HG03565 (cell line): Measurements from ENCODE around the gene PTRHD1.

Experiments used
- ATAC-seq: cut with Tn5 transposase; IDR thresholded peaks from one replicate; pipeline ENCODE4 v1.9.1; 2021; ENCODE audit warnings: mild to moderate bottlenecking, moderate library complexity; ENCODE audit not compliant: unreplicated experiment

Gene PTRHD1

DNA sequence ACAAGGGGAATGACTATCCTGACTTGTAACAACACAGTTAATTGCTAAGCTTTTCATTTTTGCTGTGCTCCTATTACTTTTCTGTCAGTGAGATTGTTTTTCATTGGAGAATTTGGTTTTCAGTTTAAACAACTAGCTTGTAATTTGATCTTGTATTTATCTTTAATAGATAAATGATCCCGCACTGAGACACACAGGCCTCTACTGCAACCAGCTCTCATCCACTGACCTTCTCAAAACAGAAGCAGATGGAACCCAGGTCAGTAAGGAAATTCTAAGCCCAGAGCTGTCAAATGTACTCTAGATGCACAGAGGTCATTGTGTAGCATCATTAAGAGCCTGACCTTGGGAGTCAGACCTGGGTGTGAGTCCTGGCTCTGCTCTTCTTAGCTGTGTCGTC lies 30.7 kb downstream of the PTRHD1 start:
- no peak for ATAC-seq

DNA sequence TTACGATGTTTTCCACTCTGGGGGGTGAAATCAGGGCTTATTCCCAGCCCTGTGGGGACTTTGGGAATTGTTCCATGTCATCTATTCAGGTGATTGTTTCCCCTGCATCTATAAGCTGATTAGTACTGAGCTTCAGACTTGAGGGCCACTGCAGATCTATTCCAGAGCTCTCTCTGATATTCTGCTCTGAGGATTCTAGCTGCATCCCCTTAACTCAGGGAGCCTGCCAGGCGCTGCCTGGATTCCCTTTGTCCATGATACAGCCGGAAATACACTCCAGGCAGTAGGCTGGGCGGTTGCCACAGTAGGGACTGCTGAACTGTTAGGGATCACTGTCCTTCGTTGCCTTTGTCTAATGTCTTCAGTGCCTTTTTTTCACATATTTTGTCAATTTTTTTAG lies 31.3 kb downstream of the PTRHD1 start:
- no peak for ATAC-seq

DNA sequence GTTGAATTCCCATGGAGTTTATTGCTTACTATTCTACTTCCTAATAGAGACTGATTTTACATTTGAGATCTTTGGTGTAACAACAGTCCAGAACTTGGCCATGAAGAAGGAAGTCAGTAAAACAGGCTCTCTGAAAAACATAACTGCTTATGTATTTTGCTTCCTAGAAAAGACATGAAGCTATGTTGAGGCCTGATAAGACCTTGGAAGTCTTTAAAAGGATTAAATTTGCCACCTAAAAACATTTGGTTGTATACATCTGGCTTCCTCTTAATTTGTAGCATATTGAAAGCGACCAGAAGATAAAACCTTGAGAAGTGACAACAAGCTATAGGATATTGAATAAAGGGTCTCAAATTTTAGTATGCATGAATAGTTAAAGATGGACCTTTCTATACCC lies 36.4 kb downstream of the PTRHD1 start:
- no peak for ATAC-seq

DNA sequence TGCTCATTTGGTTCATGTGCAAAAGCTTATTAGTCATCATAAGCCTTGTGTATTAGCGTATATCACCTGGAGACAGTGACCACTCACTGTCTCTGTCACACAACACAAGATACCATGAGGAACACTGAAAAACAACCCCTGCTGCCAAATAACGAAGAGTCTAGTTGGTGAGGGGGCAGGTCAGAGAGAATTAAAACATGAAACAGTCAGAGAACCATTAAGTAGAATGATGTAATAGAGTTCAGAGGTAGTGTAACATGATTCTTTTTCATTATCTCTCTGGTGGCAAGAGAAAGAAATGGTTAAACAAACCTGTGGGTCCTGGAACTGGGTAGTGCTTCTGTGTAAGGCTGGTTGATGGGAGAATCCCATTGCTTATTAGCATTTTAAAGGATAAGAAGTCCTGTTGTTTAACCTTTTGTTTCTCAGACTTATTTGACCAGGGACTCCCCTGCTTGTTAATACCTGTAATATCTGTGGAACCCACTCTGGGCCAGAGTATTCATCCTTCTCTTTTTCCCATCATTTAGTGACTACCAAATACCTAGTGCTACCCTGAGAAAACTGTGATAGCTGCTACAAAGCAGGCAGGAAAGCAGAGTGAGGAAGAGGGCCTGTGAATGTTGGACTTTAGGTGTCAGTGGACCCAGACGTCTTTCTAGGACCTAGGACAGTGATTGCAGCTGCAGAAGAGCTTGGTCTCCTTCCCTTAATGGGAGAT lies 38.0 kb downstream of the PTRHD1 start:
- ATAC-seq, result no peak

DNA sequence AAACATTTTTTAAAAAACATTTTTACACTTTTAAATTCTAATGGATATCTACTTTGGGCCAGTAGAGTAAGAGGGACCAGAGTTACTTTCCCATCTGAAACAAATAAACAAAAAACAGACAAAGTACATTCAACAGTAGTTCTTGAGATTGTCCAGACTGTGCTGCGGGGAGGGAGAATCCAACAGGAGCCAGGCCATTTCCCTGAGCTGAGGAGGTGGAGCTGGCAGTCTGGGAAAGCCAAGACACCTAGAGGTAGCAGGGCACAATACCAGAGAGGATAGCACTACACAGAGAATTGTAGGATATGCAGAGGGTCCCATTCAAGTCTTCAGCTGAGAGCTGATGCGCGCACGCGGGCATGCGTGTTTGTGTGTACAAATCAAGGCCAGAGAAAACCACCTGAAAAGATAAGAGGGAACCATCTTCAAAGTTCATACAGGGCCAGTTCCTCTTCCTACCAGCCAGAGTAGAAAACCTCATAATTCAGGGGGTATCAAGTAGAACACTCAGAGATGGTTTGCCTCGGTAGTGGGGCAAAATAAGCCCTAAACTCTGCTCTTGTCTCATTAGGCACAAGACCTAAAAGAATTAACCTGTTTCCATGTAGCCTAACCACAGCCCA lies 44.0 kb downstream of the PTRHD1 start:
- no peak for ATAC-seq

DNA sequence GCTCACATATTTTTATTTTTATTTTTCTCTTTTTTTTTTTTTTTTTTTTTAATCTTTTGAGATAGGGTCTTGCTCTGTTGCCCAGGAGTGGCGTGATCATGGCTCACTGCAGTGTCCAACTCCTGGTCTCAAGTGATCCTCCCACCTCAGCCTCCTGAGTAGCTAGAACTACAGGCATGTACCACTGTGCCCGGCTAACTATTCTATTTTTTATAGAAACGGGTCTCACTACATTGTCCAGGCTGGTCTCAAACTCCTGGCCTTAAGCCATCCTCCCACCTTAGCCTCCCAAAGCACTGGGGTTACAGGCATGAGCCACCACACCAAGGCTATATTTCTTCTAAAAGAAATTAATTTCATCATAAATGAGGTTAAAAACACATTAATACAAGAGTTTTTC lies 45.9 kb downstream of the PTRHD1 start:
- ATAC-seq, result no peak

DNA sequence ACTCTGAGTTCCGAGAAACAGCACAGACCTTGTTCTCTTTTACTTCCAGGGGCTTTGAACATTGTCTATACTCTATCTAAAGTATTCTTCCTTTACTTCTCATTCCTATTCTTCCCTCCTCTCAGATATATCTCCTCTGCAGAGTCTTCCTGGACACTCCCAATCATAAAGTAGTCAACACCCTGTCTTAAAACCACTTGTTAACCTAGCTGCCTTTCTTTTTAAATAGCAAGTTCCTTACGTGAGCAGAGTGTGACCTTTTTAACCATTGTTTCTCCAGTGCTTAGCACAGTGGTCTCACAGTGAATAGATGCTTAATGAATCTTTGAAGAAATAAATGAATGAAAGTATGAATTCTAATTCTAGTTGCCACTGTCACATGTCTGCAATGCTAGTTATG lies 47.4 kb downstream of the PTRHD1 start:
- ATAC-seq, result no peak

DNA sequence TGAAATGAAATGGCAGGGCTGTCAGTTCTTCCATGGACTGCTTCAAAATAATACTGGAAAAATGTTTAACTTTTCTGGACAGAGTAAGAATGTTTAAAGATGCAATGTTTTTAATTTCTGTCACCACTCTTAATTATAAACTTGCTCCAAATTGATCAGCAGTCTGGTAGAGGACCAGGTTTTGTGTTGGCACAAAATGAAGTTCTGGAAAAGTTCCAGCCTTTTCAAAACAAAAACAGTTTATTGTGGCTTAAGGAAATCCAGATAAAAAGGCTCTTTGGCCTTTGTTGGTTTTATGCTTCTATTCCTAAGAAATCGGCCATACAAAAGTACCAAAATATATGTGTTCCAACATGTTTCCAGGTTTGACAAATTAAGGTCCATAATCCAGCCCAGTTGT lies 48.8 kb downstream of the PTRHD1 start:
- no peak for ATAC-seq

DNA sequence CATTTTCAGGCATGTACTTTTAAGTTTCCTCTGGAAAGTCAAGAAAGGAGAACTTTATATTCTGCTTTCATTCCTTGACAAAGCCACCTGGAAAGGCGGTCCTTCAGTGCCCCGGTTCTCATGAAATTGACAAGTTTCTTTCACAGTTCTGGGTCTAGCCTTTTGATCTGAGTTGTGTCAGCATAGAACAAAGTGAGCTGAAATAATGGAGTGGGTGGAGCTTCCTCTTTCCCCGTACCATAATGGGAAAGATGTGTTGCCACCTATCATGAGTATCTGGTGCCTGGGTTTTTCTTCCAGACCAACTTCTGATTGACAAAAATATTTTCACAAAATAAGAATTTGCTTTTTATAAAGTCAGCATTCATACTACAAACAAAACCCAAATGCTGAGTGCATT lies 49.3 kb downstream of the PTRHD1 start:
- ATAC-seq, result no peak

DNA sequence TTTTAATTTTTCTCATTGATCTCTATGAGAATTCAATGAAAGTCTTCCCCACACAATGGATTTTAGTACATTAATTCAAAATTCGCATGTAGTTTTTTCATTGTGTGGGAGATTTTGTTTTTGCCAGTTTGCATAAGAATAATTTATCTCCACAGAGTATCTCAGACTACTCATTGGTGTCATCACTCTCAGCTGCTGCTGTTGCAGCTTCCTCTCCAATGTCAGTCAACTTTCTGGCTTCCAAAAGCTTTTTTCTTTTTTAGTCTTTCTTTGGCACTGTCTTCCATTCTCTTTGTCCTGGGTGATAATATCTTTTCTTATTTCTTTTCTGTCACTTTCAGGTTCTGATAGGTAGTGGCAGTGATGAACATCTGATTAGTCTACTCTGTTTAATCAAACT lies 50.5 kb downstream of the PTRHD1 start:
- no peak for ATAC-seq

DNA sequence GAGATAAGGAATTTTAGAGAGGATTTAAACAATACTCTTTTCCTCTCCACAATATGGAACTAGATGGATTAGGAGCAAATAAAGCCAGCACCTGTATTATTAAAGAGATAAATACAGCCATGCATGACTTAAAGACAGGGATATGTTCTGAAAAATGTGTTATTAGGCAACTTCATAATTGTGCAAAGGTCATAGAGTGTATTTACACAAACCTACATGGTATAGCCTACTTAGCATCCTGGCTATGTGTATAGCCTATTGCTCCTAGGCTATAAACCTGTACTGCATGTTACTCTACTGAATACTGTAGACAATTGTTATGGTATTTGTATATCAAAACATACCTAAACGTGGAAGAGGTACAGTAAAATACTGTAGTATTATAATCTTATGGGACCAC lies 53.0 kb downstream of the PTRHD1 start:
- ATAC-seq, result no peak
